ENCODE data around the gene PAEP.

Gene PAEP

DNA sequence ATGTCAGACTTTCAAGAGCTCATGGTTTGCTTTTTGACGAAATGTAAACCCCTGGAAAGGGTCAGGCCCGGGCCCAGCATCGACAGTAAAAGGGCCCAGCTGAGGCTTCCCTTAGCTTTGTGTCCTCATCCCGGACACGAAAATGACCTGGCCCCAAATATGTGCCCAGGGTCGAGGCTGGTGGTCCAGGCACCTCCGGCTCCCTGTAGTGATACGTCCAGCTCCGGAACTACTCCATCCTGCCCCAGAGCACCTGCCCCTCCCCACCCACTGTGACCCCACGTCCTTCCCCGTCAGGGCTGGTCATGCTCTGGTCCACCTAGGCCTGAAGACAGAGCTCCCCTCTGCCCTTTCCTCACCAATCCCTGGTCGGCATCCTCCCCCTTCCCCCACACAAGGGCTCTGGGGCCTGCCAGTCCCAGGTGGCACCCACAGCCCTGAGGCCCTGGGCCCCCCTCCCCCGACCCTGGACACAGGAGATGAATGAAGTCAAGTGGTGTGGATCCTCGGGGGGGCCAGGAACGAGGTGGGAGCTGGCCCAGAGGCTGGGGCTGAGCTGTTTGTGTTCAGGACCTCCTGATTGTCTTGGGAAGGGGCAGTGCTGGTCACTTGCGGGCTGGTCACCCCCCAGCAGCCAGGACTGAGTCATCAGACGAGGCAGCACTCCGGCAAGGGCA, 9.4 kb upstream of the PAEP start:
- Histone ChIP-seq H3K4me1 (ENCODE audit: control insufficient read depth, insufficient read depth, low read length) (peaks cover 2% of the 10 kb centered on the region; the same call in 1 of the 2 replicates), H3K36me3 (ENCODE audit: control insufficient read depth, insufficient read depth, low read length) (no peaks in the 10 kb centered on the region), H3K27me3 (ENCODE audit: control insufficient read depth, insufficient read depth, low read length) (no peaks in the 10 kb centered on the region), H3K27ac (ENCODE audit: low read length) (no peak overlapping the region), H3K9me3 (ENCODE audit: control insufficient read depth, insufficient read depth, low read length) (no peaks in the 10 kb centered on the region), H3K4me3 (ENCODE audit: low read length) (no peak overlapping the region)
- WGBS (ENCODE audit: insufficient coverage, insufficient read length), result no CpG with 5 or more reads among the region's 18 CpGs
- no peak for DNase-seq (ENCODE audit: low read depth, low spot score)

DNA sequence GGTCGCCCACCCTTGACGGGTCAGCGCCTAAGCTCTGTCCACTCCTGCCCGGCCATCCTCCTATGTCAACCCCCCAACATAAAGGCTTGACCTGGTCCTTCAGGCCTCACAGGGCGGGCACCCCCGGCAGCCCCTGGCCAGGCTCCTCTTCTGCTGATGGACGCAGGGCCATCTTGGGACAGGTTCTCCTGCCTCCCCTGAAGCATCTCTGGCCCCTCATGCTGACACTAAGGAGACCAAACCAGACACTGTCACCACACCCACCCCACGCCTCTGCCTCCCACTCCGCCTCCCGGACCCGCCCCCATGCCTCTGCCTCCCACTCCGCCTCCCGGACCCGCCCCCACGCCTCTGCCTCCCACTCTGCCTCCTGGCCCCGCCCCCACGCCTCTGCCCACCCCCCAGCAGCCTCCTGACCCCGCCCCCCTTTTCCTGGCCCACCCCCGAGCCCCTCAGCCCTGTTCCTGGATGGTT, 8.8 kb upstream of the PAEP start:
- Histone ChIP-seq H3K36me3 (ENCODE audit: control insufficient read depth, insufficient read depth, low read length) (no peaks in the 10 kb centered on the region), H3K27me3 (ENCODE audit: control insufficient read depth, insufficient read depth, low read length) (no peaks in the 10 kb centered on the region), H3K27ac (ENCODE audit: low read length) (no peak overlapping the region), H3K4me1 (ENCODE audit: control insufficient read depth, insufficient read depth, low read length) (peaks cover 2% of the 10 kb centered on the region; the same call in 1 of the 2 replicates), H3K9me3 (ENCODE audit: control insufficient read depth, insufficient read depth, low read length) (no peaks in the 10 kb centered on the region), H3K4me3 (ENCODE audit: low read length) (no peak overlapping the region)
- WGBS (ENCODE audit: insufficient coverage, insufficient read length), result no CpG with 5 or more reads among the region's 19 CpGs
- DNase-seq (ENCODE audit: low read depth, low spot score), result no peak

DNA sequence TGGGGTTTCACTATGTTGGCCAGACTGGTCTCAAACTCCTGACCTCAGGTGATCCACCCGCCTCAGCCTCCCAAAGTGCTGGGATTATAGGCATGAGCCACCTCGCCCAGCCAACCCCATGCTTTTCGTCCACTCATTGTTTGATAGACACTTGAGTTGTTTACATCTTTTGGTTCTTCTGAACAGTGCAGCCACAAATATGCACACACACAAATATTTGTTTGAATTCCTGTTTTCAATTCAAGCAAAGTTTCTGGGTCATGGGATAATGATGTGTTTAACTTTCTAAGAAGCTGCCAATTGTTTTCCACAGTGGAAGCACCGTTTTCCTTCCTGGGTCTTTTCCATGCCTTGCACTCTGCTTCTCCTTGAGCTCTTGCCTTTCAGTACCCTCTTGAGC, 6.8 kb upstream of the PAEP start:
- H3K36me3 ChIP-seq (ENCODE audit: control insufficient read depth, insufficient read depth, low read length), result no peaks in the 10 kb centered on the region
- no peak overlapping the region for H3K27ac ChIP-seq (ENCODE audit: low read length)
- no peaks in the 10 kb centered on the region for H3K27me3 ChIP-seq (ENCODE audit: control insufficient read depth, insufficient read depth, low read length)
- WGBS (ENCODE audit: insufficient coverage, insufficient read length), result no CpG with 5 or more reads among the region's 4 CpGs
- H3K9me3 ChIP-seq (ENCODE audit: control insufficient read depth, insufficient read depth, low read length), result no peaks in the 10 kb centered on the region
- no peak for DNase-seq (ENCODE audit: low read depth, low spot score)
- peaks cover 2% of the 10 kb centered on the region; the same call in 1 of the 2 replicates for H3K4me1 ChIP-seq (ENCODE audit: control insufficient read depth, insufficient read depth, low read length)
- no peak overlapping the region for H3K4me3 ChIP-seq (ENCODE audit: low read length)

DNA sequence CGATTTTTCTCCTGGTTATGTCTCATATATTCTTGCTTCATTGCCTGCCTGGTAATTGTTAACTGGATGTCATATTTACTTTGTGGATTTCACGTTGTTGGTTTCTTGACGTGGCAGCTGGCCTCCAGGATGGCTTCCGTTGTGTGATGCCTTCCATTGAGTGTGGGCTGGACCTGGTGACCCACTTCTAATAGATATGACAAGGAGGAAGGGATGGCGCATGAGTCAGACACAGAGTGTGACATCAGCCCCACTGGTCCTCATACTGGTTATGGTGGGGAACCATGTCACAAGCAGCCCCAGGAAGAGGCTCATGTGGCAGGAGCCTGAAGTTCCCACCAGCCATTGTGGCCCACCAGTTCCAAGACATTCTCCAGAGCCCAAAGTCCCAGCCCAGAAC, 6.4 kb upstream of the PAEP start:
- no CpG with 5 or more reads among the region's 5 CpGs for WGBS (ENCODE audit: insufficient coverage, insufficient read length)
- DNase-seq (ENCODE audit: low read depth, low spot score), result no peak
- H3K27me3 ChIP-seq (ENCODE audit: control insufficient read depth, insufficient read depth, low read length), result no peaks in the 10 kb centered on the region

DNA sequence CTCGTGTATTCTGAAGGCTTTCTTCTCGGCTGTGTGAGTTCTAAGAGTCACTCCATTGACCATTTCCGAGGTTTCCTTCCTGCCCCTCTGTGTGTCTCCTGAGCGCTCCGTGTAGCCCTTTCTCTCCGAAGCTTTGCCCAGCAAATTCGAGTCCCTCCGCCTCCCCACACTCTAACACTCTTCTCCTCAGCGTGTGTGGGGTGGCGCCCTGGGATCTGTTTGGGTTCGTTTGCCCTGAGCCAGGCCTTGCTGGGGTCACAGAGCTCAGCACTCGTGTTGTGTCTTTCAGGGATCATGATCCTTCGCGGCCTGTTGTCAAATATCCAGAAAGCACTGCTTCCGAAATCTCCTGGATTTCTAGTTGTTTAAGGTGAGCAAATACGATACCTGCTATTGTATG, 5.6 kb upstream of the PAEP start:
- H3K36me3 ChIP-seq (ENCODE audit: control insufficient read depth, insufficient read depth, low read length), result no peaks in the 10 kb centered on the region
- H3K27me3 ChIP-seq (ENCODE audit: control insufficient read depth, insufficient read depth, low read length), result no peaks in the 10 kb centered on the region
- H3K4me1 ChIP-seq (ENCODE audit: control insufficient read depth, insufficient read depth, low read length), result peaks cover 2% of the 10 kb centered on the region; the same call in 1 of the 2 replicates
- no peaks in the 10 kb centered on the region for H3K9me3 ChIP-seq (ENCODE audit: control insufficient read depth, insufficient read depth, low read length)
- no peak overlapping the region for H3K4me3 ChIP-seq (ENCODE audit: low read length)
- H3K27ac ChIP-seq (ENCODE audit: low read length), result no peak overlapping the region
- no CpG with 5 or more reads among the region's 16 CpGs for WGBS (ENCODE audit: insufficient coverage, insufficient read length)
- DNase-seq (ENCODE audit: low read depth, low spot score), result no peak

More for the DNA sequence above, 6.4 kb upstream of the PAEP start:
- Histone ChIP-seq H3K4me1 (ENCODE audit: control insufficient read depth, insufficient read depth, low read length) (peaks cover 2% of the 10 kb centered on the region; the same call in 1 of the 2 replicates), H3K27ac (ENCODE audit: low read length) (no peak overlapping the region), H3K36me3 (ENCODE audit: control insufficient read depth, insufficient read depth, low read length) (no peaks in the 10 kb centered on the region), H3K4me3 (ENCODE audit: low read length) (no peak overlapping the region), H3K9me3 (ENCODE audit: control insufficient read depth, insufficient read depth, low read length) (no peaks in the 10 kb centered on the region)

DNA sequence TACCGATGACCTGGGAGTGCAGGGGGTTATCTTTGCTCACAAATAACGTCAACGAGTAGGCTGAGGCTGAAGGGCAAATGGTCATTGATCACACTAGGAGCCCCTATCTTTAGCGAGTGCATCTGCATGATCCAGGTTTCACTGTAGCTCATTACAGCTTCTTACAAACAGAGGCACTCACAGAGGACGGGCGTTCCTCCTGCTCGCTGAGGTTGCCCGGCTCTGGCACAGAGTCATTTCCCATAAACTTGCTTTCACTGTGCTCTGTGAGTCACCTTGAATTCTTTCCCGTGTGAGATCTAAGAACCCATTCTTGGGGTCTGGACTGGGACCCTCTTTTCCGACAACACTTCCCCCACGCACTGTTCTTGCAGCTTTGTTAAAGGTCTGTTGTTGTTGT, 1.9 kb upstream of the PAEP start:
- WGBS (ENCODE audit: insufficient coverage, insufficient read length), result no CpG with 5 or more reads among the region's 11 CpGs
- Histone ChIP-seq H3K4me3 (ENCODE audit: low read length) (no peak overlapping the region), H3K9me3 (ENCODE audit: control insufficient read depth, insufficient read depth, low read length) (no peaks in the 10 kb centered on the region), H3K4me1 (ENCODE audit: control insufficient read depth, insufficient read depth, low read length) (no peaks in the 10 kb centered on the region), H3K27ac (ENCODE audit: low read length) (no peak overlapping the region), H3K27me3 (ENCODE audit: control insufficient read depth, insufficient read depth, low read length) (no peaks in the 10 kb centered on the region), H3K36me3 (ENCODE audit: control insufficient read depth, insufficient read depth, low read length) (no peaks in the 10 kb centered on the region; the same call in 1 of the 2 replicates)
- DNase-seq (ENCODE audit: low read depth, low spot score), result no peak

DNA sequence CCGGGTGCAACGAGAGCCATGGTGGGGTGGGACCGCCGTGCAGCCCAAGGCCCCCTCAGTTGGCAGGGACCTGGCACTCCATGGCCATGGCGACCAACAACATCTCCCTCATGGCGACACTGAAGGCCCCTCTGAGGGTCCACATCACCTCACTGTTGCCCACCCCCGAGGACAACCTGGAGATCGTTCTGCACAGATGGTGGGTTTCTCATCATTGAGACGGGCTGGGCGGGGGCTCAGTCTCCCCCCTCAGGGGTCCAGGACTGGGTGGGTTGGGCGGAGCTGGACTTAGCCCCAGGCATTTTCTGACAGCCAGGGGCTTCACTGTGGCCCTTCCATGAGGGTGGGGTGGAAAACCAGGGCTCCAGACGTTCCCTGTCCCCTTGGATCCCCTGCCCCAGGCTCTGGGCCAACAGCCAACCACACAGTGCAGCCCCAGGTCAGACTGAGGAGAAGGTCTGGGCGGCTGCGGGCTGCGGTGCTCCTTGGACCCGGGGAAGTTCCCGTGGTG, 734 bp downstream of the PAEP start:
- H3K4me1 ChIP-seq (ENCODE audit: control insufficient read depth, insufficient read depth, low read length), result no peaks in the 10 kb centered on the region
- no peaks in the 10 kb centered on the region; the same call in 1 of the 2 replicates for H3K36me3 ChIP-seq (ENCODE audit: control insufficient read depth, insufficient read depth, low read length)
- no peak overlapping the region for H3K27ac ChIP-seq (ENCODE audit: low read length)
- H3K27me3 ChIP-seq (ENCODE audit: control insufficient read depth, insufficient read depth, low read length), result no peaks in the 10 kb centered on the region
- no peak overlapping the region for H3K4me3 ChIP-seq (ENCODE audit: low read length)
- WGBS (ENCODE audit: insufficient coverage, insufficient read length), result no CpG with 5 or more reads among the region's 17 CpGs
- no peaks in the 10 kb centered on the region for H3K9me3 ChIP-seq (ENCODE audit: control insufficient read depth, insufficient read depth, low read length)
- no peak for DNase-seq (ENCODE audit: low read depth, low spot score)

DNA sequence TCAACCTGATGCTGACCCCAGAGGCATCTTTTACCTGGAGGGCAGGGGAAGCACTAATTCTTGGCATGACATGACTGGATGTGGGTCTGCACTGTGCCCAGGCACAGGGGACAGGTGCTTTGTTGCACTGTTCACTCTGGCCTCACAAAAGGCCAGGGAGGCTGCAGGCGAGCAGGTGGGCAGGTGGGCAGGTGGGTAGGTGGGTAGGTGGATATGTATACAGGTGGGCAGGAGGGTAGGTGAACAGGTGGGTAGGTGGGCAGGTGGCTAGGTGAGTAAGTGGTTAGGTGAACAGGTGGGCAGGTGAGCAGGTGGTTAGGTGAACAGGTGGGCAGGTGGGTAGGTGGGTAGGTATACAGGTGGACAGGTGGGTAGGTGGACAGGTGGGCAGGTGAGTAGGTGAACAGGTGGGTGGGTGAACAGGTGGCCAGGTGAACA, 1.5 kb downstream of the PAEP start:
- Histone ChIP-seq H3K9me3 (ENCODE audit: control insufficient read depth, insufficient read depth, low read length) (no peaks in the 10 kb centered on the region), H3K27me3 (ENCODE audit: control insufficient read depth, insufficient read depth, low read length) (no peaks in the 10 kb centered on the region), H3K4me3 (ENCODE audit: low read length) (no peak overlapping the region), H3K4me1 (ENCODE audit: control insufficient read depth, insufficient read depth, low read length) (no peaks in the 10 kb centered on the region), H3K27ac (ENCODE audit: low read length) (no peak overlapping the region), H3K36me3 (ENCODE audit: control insufficient read depth, insufficient read depth, low read length) (no peaks in the 10 kb centered on the region; the same call in 1 of the 2 replicates)
- no CpG with 5 or more reads among the region's 1 CpG for WGBS (ENCODE audit: insufficient coverage, insufficient read length)
- DNase-seq (ENCODE audit: low read depth, low spot score), result no peak

DNA sequence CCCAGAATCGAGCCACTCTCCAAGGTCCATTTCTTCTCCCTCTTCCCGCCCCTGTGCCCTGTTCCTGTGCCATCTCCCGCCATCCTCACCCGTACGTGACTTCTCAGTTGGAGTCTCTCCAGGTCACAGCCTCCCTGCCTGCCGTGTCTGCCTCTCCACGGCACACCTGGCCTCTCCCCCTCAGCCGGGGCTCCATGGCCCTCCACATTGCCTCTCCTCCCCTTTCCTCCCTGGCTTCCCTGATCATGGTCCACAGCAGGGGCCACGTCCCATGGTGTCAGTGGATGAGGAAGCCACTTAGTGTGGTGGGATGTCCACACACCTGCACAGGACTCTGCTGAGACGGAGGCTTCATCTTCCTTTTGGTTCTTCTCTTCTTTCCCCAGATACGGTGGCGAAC, 2.3 kb downstream of the PAEP start:
- no peak overlapping the region for H3K4me3 ChIP-seq (ENCODE audit: low read length)
- DNase-seq (ENCODE audit: low read depth, low spot score), result no peak
- no CpG with 5 or more reads among the region's 12 CpGs for WGBS (ENCODE audit: insufficient coverage, insufficient read length)
- H3K4me1 ChIP-seq (ENCODE audit: control insufficient read depth, insufficient read depth, low read length), result no peaks in the 10 kb centered on the region
- H3K36me3 ChIP-seq (ENCODE audit: control insufficient read depth, insufficient read depth, low read length), result no peaks in the 10 kb centered on the region; the same call in 1 of the 2 replicates
- H3K9me3 ChIP-seq (ENCODE audit: control insufficient read depth, insufficient read depth, low read length), result no peaks in the 10 kb centered on the region
- no peaks in the 10 kb centered on the region for H3K27me3 ChIP-seq (ENCODE audit: control insufficient read depth, insufficient read depth, low read length)
- no peak overlapping the region for H3K27ac ChIP-seq (ENCODE audit: low read length)

DNA sequence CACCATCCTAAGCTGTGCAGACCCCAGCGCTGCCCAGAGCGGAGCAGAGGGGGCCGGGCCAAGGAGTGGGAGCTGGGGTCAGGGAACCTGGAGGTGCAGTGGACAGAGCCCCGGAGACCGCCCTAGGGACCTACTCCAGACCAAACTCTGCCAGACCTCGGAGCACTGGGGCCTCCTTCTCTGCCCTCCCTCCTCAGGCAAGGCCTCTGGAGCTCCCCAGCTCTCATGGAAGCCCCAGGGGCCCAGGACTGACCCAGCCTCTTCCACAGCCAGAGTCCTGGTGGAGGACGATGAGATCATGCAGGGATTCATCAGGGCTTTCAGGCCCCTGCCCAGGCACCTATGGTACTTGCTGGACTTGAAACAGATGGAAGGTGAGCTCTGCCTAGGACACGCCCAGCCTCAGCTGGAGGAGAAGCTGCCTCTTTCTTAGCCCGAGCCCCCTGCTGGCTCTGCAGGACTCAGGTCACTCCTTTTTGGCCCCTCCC, 3.6 kb downstream of the PAEP start:
- WGBS (ENCODE audit: insufficient coverage, insufficient read length), result no CpG with 5 or more reads among the region's 9 CpGs
- DNase-seq (ENCODE audit: low read depth, low spot score), result no peak
- Histone ChIP-seq H3K4me1 (ENCODE audit: control insufficient read depth, insufficient read depth, low read length) (no peaks in the 10 kb centered on the region), H3K27me3 (ENCODE audit: control insufficient read depth, insufficient read depth, low read length) (no peaks in the 10 kb centered on the region), H3K36me3 (ENCODE audit: control insufficient read depth, insufficient read depth, low read length) (no peaks in the 10 kb centered on the region; the same call in 1 of the 2 replicates), H3K4me3 (ENCODE audit: low read length) (no peak overlapping the region), H3K27ac (ENCODE audit: low read length) (no peak overlapping the region), H3K9me3 (ENCODE audit: control insufficient read depth, insufficient read depth, low read length) (no peaks in the 10 kb centered on the region)
